ENCODE measurements around the gene CD177.
"Not testable (repeated sequence)": the region's sequence is repeated elsewhere in the genome, so short reads cannot be mapped to it uniquely, and the experiment has no call there.

DNA sequence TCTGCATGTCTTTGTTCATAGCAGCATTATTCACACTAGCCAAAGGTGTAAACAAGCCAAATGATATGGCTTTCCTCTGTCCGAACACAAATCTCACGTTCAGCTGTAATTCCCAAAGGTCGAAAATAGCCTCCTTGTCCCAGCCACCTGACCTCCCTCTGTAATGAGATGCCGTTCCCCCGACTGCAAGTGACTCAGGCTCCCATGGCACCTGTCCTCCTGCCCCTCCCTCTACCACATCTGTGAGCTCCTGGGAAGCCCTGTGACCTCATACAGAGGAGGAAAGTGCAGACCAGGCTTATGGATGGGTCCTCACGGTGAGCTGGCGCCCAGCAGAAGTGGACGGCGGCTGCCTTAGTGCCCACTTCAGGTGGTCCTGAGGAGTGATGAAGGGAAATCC, 15.4 kb downstream of the CD177 start:
- not testable (repeated sequence) for TF ChIP-seq CTCF, POLR2A (IDR thresholded peaks at IDR 0.05)

All from uterus (tissue), 2 donors.